OCI-LY1 (cell line): Measurements from ENCODE around the gene STAT3.
"Not testable (repeated sequence)": the region's sequence is repeated elsewhere in the genome, so short reads cannot be mapped to it uniquely, and the experiment has no call there.

Experiments used
- H2AFZ ChIP-seq: fragments of 200-600 bp; sonication (generic), shearing (Covaris generic); 2 replicates; pipeline ENCODE4 v1.6.0; 2014; ENCODE audit warnings: antibody characterized with exemption, mild to moderate bottlenecking, low read length
- H3F3A ChIP-seq: fragments of 200-600 bp; sonication (generic), shearing (Covaris generic); 2 replicates; pipeline ENCODE4 v1.6.0; 2014; ENCODE audit warnings: mild to moderate bottlenecking, antibody characterized with exemption, low read length, moderate library complexity; ENCODE audit not compliant: insufficient read depth
- H3K27ac ChIP-seq: fragments of 200-600 bp; sonication (generic); 2 replicates; pipeline ENCODE4 v1.5.1; 2014; ENCODE audit warnings: low read length, mixed run types, mild to moderate bottlenecking, low read depth; ENCODE audit not compliant: poor library complexity, severe bottlenecking
- H3K27me3 ChIP-seq: fragments of 200-600 bp; sonication (generic); 2 replicates; pipeline ENCODE4 v1.6.0; 2014; ENCODE audit warnings: antibody characterized with exemption, mild to moderate bottlenecking, low read length, moderate library complexity; ENCODE audit not compliant: insufficient read depth
- H3K36me3 ChIP-seq: fragments of 200-600 bp; sonication (generic); 2 replicates; pipeline ENCODE4 v1.6.1; 2014; ENCODE audit warnings: mild to moderate bottlenecking, antibody characterized with exemption, low read length, moderate library complexity, mixed read lengths; ENCODE audit not compliant: insufficient read depth
- H3K4me1 ChIP-seq: fragments of 200-600 bp; sonication (generic); 2 replicates; pipeline ENCODE4 v1.5.1; 2014; ENCODE audit warnings: mild to moderate bottlenecking, low read length, moderate library complexity; ENCODE audit not compliant: insufficient read depth, severe bottlenecking
- H3K4me2 ChIP-seq: fragments of 200-600 bp; sonication (generic), shearing (Covaris generic); 2 replicates; pipeline ENCODE4 v1.6.1; 2014; ENCODE audit warnings: low read length
- H3K4me3 ChIP-seq: fragments of 200-600 bp; sonication (generic); 2 replicates; pipeline ENCODE4 v1.5.1; 2014; ENCODE audit warnings: low read length, low read depth, mild to moderate bottlenecking, mixed read lengths; ENCODE audit not compliant: poor library complexity, severe bottlenecking
- H3K79me2 ChIP-seq: fragments of 200-600 bp; shearing (Covaris generic); 2 replicates; pipeline ENCODE4 v1.6.1; 2016; ENCODE audit warnings: mixed run types, low read length, mixed read lengths; ENCODE audit not compliant: insufficient read depth
- H3K9ac ChIP-seq: fragments of 200-600 bp; sonication (generic), shearing (Covaris generic); 2 replicates; pipeline ENCODE4 v1.6.1; 2014; ENCODE audit warnings: mild to moderate bottlenecking, low read length, mixed read lengths
- H3K9me2 ChIP-seq: fragments of 200-600 bp; sonication (generic), shearing (Covaris generic); 2 replicates; pipeline ENCODE4 v1.6.1; 2014; ENCODE audit warnings: low read depth, mild to moderate bottlenecking, low read length, mixed read lengths
- H3K9me3 ChIP-seq: fragments of 200-600 bp; shearing (Covaris generic); 2 replicates; pipeline ENCODE4 v1.6.1; 2014; ENCODE audit warnings: low read length, mixed read lengths
- H4K20me1 ChIP-seq: fragments of 200-600 bp; sonication (generic), shearing (Covaris generic); 2 replicates; pipeline ENCODE4 v1.6.0; 2016; ENCODE audit warnings: mild to moderate bottlenecking, low read length; ENCODE audit not compliant: insufficient read depth
- EZH2 ChIP-seq: fragments of 200-600 bp; sonication (generic), shearing (Covaris generic); IDR thresholded peaks from 2 replicates; pipeline ENCODE4 v1.8.0; 2017; ENCODE audit warnings: borderline replicate concordance, mixed run types, mild to moderate bottlenecking, antibody characterized with exemption, low read length, moderate library complexity, mixed read lengths
- TF ChIP-seq, protein P1 (sequence below): fragments of 200-600 bp; sonication (generic), shearing (Covaris generic); IDR thresholded peaks from 2 replicates; pipeline ENCODE4 v1.5.1; 2017; ENCODE audit warnings: mild to moderate bottlenecking, antibody characterized with exemption, low read length, moderate library complexity, mixed read lengths

The STAT3 gene

GRCh38 chr17:42362245-42362961 is 25.8 kb downstream of the STAT3 start:
- Histone ChIP-seq H3K79me2 (no peaks in the 10 kb centered on the region), H3K27ac (no peak overlapping the region), H3K4me2 (no peak overlapping the region)

DNA sequence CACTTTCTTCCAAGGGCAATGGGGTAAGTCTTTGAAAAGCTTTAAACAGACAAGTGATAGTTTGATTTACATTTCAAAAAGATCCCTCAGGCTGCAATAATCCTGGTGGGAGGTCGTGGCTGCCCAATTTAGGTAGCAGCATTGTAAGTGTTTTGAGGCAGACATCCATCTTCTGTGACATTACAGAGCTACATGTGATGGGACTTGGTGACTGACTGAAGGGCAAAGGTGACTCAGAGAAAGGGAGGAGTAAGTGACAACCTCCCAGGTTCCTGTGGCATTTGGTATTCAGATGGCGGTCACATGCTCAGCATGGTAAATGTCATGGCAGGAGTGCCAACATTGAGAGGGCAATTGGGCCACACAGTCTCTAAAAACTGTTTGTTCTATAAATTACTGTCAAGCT is 26.5 kb downstream of the STAT3 start:
- no peak for TF ChIP-seq EZH2
- TF ChIP-seq, protein P1, sequence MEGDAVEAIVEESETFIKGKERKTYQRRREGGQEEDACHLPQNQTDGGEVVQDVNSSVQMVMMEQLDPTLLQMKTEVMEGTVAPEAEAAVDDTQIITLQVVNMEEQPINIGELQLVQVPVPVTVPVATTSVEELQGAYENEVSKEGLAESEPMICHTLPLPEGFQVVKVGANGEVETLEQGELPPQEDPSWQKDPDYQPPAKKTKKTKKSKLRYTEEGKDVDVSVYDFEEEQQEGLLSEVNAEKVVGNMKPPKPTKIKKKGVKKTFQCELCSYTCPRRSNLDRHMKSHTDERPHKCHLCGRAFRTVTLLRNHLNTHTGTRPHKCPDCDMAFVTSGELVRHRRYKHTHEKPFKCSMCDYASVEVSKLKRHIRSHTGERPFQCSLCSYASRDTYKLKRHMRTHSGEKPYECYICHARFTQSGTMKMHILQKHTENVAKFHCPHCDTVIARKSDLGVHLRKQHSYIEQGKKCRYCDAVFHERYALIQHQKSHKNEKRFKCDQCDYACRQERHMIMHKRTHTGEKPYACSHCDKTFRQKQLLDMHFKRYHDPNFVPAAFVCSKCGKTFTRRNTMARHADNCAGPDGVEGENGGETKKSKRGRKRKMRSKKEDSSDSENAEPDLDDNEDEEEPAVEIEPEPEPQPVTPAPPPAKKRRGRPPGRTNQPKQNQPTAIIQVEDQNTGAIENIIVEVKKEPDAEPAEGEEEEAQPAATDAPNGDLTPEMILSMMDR: no peak
- no peak overlapping the region for H3K4me2 ChIP-seq
- H3K36me3 ChIP-seq: no peaks in the 10 kb centered on the region
- no peaks in the 10 kb centered on the region for H3K9me3 ChIP-seq
- no peak overlapping the region for H3K27ac ChIP-seq
- H3F3A ChIP-seq: no peaks in the 10 kb centered on the region
- H3K79me2 ChIP-seq: no peaks in the 10 kb centered on the region
- no peak overlapping the region for H2AFZ ChIP-seq
- H3K27me3 ChIP-seq: no peaks in the 10 kb centered on the region; the same call in 1 of the 2 replicates
- no peak overlapping the region for H3K4me3 ChIP-seq
- H4K20me1 ChIP-seq: no peaks in the 10 kb centered on the region
- H3K4me1 ChIP-seq: no peaks in the 10 kb centered on the region
- H3K9ac ChIP-seq: no peak overlapping the region
- no peaks in the 10 kb centered on the region for H3K9me2 ChIP-seq

More at GRCh38 chr17:42362245-42362961, 25.8 kb downstream of the STAT3 start:
- TF ChIP-seq, protein P1: no peak
- TF ChIP-seq EZH2: no peak
- Histone ChIP-seq H3K9me3 (no peaks in the 10 kb centered on the region), H3K27me3 (no peaks in the 10 kb centered on the region; the same call in 1 of the 2 replicates), H3K9me2 (no peaks in the 10 kb centered on the region), H3K4me3 (no peak overlapping the region), H2AFZ (no peak overlapping the region), H3F3A (no peaks in the 10 kb centered on the region), H3K36me3 (no peaks in the 10 kb centered on the region), H4K20me1 (no peaks in the 10 kb centered on the region), H3K4me1 (no peaks in the 10 kb centered on the region), H3K9ac (no peak overlapping the region)

GRCh38 chr17:42360388-42360787 is 27.9 kb downstream of the STAT3 start:
- H3K9ac ChIP-seq, H3K4me2 ChIP-seq, H3K4me1 ChIP-seq, H3K9me3 ChIP-seq, H3K27me3 ChIP-seq, H3K27ac ChIP-seq, H4K20me1 ChIP-seq, H3F3A ChIP-seq, H3K4me3 ChIP-seq, H3K9me2 ChIP-seq, H2AFZ ChIP-seq, H3K36me3 ChIP-seq, H3K79me2 ChIP-seq: not testable (repeated sequence)

- no peaks in the 10 kb centered on the region for H4K20me1 ChIP-seq
- H3K4me1 ChIP-seq: no peaks in the 10 kb centered on the region
- no peaks in the 10 kb centered on the region for H3K79me2 ChIP-seq
- H3K4me2 ChIP-seq: no peak overlapping the region
- H3K36me3 ChIP-seq: no peaks in the 10 kb centered on the region
- no peak overlapping the region for H3K9ac ChIP-seq
- H3K27ac ChIP-seq: no peak overlapping the region
- H3K4me3 ChIP-seq: no peak overlapping the region
- no peaks in the 10 kb centered on the region for H3K9me2 ChIP-seq
- no peaks in the 10 kb centered on the region for H3K9me3 ChIP-seq
- H2AFZ ChIP-seq: no peak overlapping the region
- H3F3A ChIP-seq: no peaks in the 10 kb centered on the region
- no peaks in the 10 kb centered on the region; the same call in 1 of the 2 replicates for H3K27me3 ChIP-seq
- TF ChIP-seq, protein P1: no peak
- no peak for TF ChIP-seq EZH2
Measured at GRCh38 chr17:42359133-42359532, 29.1 kb downstream of the STAT3 start.
